RPMI7951 (cell line): ENCODE results near the gene LMBR1. TPM values are rescaled to one million over a fixed set of nuclear protein-coding genes. Genes with fewer than 3 reads are reported as not detected.
"Not testable (repeated sequence)": the region's sequence is repeated elsewhere in the genome, so short reads cannot be mapped to it uniquely, and the experiment has no call there.

Experiments
- DNase-seq: peaks from one replicate; pipeline ENCODE4 v3.0.0-alpha.2; 2012; ENCODE audit warnings: low read depth
- total RNA-seq: library from RNA; depleted of rRNA; stranded (reverse); fragments of >200 nt; shearing (Covaris generic); gene quantifications from 2 replicates; pipeline ENCODE4 v1.2.3, GENCODE V29; 2014; rRNA removed

LMBR1 gene, protein sequence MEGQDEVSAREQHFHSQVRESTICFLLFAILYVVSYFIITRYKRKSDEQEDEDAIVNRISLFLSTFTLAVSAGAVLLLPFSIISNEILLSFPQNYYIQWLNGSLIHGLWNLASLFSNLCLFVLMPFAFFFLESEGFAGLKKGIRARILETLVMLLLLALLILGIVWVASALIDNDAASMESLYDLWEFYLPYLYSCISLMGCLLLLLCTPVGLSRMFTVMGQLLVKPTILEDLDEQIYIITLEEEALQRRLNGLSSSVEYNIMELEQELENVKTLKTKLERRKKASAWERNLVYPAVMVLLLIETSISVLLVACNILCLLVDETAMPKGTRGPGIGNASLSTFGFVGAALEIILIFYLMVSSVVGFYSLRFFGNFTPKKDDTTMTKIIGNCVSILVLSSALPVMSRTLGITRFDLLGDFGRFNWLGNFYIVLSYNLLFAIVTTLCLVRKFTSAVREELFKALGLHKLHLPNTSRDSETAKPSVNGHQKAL
- total RNA-seq = 54.8 and 58.7 TPM in 2 replicates

DNA sequence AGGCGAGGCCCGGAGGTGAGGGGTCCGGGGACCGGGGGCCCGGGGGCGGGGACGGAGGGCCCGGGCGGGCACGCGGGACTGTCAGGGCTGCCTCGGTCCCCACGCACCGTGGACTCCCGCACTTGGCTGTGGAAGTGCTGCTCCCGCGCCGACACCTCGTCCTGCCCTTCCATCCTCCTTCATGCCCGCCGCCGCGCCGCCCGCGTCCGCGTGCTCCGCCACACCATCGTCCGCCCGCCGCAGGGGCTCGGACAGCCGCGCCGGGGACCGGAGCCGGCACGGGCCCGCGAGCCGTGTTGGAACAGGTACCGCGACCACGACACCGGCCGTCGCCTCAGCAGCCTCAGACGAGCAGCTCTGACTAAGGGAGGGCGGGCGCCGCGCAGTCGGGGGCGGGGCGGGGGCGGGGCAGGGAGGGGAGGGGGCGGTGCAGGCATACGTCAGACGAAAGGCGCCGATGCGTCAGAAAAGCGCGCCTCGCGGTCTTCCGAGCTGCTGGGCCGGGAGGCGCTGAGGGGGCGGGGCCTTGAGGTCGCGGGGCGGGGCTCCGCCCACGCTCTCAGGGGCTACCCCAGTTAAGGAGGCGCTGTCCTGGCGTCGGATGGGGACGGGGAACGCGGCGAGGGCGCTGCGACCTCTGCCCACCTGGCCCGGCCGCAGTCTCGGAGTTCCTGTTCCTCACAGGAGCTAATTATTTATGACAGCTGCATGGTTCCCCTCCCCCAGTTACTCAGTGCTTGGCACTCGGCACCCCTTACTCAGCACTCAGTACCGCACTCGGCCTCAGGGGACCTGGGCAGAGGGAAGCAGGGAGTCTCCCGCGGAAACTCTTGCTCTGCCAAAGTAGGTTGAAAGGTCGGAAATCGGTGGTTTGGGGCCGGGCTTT, at the start of gene LMBR1:
Gene LMBR1 (minus strand): TSS at position 363 of the 886 bp plus-strand sequence. CDS start 190 bp downstream, at position 173.
- peak; percentile 92 for DNase-seq

DNA sequence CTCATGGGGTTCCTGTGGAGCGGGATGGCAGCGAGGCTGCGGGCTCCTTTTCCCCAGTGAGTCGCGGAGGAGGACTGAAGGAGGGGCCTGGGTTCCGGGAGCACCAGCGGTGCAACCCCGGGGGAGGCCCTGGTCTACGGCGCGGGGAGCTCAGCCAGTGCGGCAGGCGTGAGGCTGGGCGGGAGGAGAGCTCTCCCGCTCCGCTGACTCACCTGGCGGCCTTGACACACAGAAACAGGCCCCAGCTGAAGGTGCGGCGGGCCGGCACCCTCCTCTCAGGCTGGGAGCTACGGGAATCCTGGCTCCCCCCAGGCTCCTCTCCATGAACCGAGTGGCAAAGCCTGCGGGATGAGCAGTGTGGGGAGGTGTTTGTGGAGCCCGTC, 49.7 kb upstream of the LMBR1 start:
- DNase-seq = no peak

DNA sequence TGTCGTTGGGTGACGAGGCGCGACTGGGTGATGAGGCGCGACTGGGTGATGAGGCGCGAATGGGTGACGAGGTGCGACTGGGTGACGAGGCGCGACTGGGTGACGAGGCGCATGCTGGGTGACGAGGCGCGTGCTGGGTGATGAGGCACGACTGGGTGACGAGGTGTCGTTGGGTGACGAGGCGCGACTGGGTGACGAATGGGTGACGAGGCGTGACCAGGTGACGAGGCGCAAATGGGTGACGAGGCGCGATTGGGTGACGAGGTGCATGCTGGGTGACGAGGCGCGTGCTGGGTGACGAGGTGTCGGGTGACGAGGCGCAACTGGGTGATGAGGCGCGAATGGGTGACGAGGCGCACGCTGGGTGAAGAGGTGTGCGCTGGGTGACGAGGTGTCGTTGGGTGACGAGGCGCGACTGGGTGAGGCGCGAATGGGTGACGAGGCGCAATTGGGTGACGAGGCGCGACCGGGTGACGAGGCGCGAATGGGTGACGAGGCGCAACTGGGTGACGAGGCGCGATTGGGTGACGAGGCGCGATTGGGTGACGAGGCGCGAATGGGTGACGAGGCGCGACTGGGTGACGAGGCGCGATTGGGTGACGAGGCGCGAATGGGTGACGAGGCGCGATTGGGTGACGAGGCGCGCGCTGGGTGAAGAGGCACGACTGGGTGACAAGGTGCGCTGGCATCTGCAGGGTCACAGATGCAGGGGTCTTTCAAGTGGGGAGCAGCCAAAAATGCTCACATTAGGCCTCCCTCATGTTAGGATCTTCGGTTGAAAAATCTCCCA, 48.6 kb upstream of the LMBR1 start:
- DNase-seq = no peak

DNA sequence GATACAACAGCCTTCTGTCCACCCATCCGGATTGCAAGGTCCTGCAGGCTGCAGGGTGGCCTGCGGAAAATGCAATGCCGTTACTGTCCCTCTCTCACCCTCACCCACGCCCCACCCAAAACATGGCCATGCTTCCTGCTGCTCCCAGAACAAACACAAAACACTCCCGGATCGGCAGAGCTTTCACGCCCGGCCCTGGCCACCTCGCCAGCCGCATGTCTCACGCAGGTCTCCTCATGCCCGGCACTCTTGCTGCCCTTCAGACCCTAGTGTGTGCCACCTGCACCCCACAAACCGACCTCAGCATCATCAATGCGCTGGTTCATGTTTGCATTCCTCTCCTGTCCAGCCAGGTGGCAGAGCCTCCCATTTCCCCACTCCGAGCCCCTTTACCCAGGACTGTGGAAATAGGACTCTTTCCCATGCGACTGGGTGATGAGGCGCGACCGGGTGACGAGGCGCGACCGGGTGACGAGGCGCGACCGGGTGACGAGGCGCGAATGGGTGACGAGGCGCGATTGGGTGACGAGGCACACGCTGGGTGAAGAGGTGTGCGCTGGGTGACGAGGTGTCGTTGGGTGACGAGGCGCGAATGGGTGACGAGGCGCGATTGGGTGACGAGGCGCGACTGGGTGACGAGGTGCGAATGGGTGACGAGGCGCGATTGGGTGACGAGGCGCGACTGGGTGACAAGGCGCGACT, 47.6 kb upstream of the LMBR1 start:
- no peak for DNase-seq

- DNase-seq = not testable (repeated sequence)
Measured at GRCh38 chr7:156936766-156937165, 43.8 kb upstream of the LMBR1 start.

GRCh38 chr7:156935250-156935649, 42.3 kb upstream of the LMBR1 start:
- DNase-seq = no peak

GRCh38 chr7:156932006-156932405, 39.0 kb upstream of the LMBR1 start:
- DNase-seq = peak; percentile 58

GRCh38 chr7:156929789-156930539, 37.0 kb upstream of the LMBR1 start:
- DNase-seq = no peak

GRCh38 chr7:156928406-156928747, 35.4 kb upstream of the LMBR1 start:
- no peak for DNase-seq

- DNase-seq = peak; percentile 59
Measured at GRCh38 chr7:156927571-156928405, 34.8 kb upstream of the LMBR1 start.

- not testable (repeated sequence) for DNase-seq
Measured at GRCh38 chr7:156925821-156926220, 32.8 kb upstream of the LMBR1 start.

DNA sequence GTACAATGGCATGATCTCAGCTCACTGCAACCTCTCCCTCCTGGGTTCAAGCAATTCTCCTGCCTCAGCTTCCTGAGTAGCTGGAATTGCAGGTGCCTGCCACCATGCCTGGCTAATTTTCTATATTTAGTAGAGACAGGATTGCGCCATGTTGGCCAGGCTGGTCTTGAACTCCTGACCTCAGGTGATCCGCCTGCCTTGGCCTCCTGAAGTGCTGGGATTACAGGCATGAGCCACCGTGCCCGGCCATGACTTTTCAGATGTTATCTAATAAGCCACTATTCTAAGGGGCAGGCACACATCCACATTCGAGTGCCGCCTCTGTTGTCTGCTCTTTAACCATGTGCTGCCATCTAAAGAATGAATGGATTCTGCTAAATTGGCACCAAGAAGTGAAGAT, 29.3 kb upstream of the LMBR1 start:
- DNase-seq = peak; percentile 52

GRCh38 chr7:156920487-156921373, 27.7 kb upstream of the LMBR1 start:
- not testable (repeated sequence) for DNase-seq

- no peak for DNase-seq
Measured at GRCh38 chr7:156920076-156920475, 27.1 kb upstream of the LMBR1 start.

- no peak for DNase-seq
Measured at GRCh38 chr7:156919132-156919713, 26.2 kb upstream of the LMBR1 start.

DNA sequence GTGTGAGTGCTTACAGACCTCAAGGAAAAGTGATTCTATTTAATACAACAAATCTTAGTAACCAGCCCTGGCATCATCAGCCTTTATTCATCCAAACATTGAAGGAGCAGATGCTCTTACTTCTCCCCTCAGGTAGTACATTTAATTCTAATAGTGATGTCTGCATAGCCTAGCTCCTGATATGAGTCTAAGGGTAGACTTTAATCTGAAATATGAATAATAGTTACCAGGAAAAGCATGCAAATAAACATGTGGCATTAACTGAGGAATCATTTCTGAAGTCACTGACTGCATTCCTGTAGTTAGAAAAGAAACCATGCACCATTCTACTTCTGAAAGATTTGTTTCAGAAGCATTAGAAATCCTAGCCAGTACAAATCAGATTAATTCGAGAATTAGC, 25.7 kb upstream of the LMBR1 start:
- DNase-seq = no peak

- DNase-seq = not testable (repeated sequence)
Measured at GRCh38 chr7:156909574-156910252, 16.7 kb upstream of the LMBR1 start.
